ENCODE data around the gene SBF2.

SBF2 gene

DNA sequence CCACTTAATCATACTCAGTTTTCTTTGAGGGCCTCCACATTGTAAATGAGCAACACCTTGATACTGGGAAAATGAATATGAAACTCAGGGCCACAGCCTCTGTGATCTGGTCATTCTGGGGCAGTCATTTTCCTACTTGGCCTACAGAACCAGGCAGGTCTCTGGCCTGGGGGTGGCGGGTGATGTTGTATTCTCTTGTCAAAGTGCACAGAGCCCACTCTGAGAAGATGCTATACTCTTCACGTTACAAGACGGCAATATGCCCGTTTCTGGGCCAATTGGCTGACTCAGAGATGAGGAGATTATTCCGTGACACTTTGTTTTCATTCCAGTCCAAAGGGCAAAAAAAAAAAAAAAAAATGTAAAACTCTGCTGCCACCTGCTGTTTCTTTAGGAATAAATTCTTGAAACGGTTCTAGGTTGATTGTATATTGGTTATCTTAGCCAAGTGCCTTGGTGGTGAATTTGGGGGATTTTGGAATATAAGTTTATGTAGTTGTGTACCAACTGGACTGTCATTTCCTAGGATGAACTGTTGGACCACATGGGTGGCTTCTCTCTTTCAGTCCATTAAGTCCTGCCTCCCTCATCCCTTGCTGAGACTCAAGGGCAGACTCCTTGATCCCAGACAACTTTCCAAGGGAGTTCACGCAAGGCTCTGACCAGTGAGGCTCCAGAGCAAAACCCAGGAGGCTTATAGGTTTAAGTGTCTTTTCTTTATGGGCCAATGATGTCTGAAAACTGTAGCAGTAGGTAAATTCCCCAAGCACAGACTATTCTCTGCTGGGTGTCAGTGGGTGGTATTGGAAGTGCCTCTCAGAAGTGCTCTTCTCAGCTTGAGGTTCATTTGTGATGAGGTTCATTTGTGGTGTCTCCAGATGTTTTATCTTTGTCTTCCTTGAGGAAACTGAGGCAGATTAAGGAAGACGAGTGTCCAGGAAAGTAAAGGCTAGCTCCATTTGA is 29.1 kb upstream of the SBF2 start:
- Histone ChIP-seq H3K9me3 (replicated peaks in 1 of 2; ENCODE audit: control insufficient read depth in 2 of 2, insufficient read depth in 1 of 2, low read depth in 1 of 2, low read length in 2 of 2) (no peaks in the 10 kb centered on the region), H3K4me2 (ENCODE audit: insufficient read depth, low read length, poor library complexity, severe bottlenecking) (no peak overlapping the region), H3K36me3 (replicated peaks in 1 of 2; ENCODE audit: control insufficient read depth in 2 of 2, insufficient read depth in 2 of 2, low read length in 2 of 2) (no peaks in the 10 kb centered on the region), H3K23ac (ENCODE audit: low read depth, low read length, poor library complexity) (no peak overlapping the region), H4K8ac (ENCODE audit: low read depth, low read length) (no peak overlapping the region), H3K14ac (ENCODE audit: low read length) (no peak overlapping the region), H2BK15ac (ENCODE audit: low read length) (no peak overlapping the region), H3K9ac (ENCODE audit: low read depth, low read length, poor library complexity) (no peak overlapping the region), H3K18ac (ENCODE audit: low read length) (no peak overlapping the region), H2AFZ (ENCODE audit: low read length) (peak overlapping the region; percentile 79), H2AK5ac (ENCODE audit: low read depth, low read length) (no peak overlapping the region), H4K91ac (ENCODE audit: low read depth, low read length, poor library complexity) (no peak overlapping the region), H3K79me1 (ENCODE audit: low read depth, low read length) (no peaks in the 10 kb centered on the region), H2BK5ac (ENCODE audit: low read length) (no peak overlapping the region), H3K4ac (ENCODE audit: low read length) (no peak overlapping the region), H3K4me1 (ENCODE audit: control insufficient read depth in 2 of 2, insufficient read depth in 1 of 2, low read depth in 1 of 2, low read length in 2 of 2) (peaks cover 8 to 16% of the 10 kb centered on the region in 2 donors), H3K27me3 (ENCODE audit: control insufficient read depth in 3 of 3, insufficient read depth in 3 of 3, low read depth in 1 of 3, low read length in 3 of 3) (no peaks in the 10 kb centered on the region), H2BK12ac (ENCODE audit: low read length) (no peak overlapping the region), H3K27ac (replicated peaks; ENCODE audit: low read length) (no peak overlapping the region), H3K4me3 (ENCODE audit: low read length in 2 of 2) (no peak overlapping the region), H2BK120ac (ENCODE audit: low read depth, low read length) (no peak overlapping the region)
- WGBS, 2 donors (ENCODE audit: extremely low coverage in 2 of 2, insufficient read length in 2 of 2, insufficient replicate concordance in 1 of 2), result no CpG with 5 or more reads among the region's 8 CpGs
- DNase-seq (ENCODE audit: low spot score), result no peak

GRCh38 chr11:10322401-10322800 is 28.4 kb upstream of the SBF2 start:
- DNase-seq (ENCODE audit: low spot score), result no peak
- no peak overlapping the region for H3K14ac ChIP-seq (ENCODE audit: low read length)
- H3K27ac ChIP-seq (replicated peaks; ENCODE audit: low read length), result no peak overlapping the region
- no peak overlapping the region for H2BK12ac ChIP-seq (ENCODE audit: low read length)
- no peaks in the 10 kb centered on the region for H3K36me3 ChIP-seq (replicated peaks in 1 of 2; ENCODE audit: control insufficient read depth in 2 of 2, insufficient read depth in 2 of 2, low read length in 2 of 2)
- no peak overlapping the region for H4K91ac ChIP-seq (ENCODE audit: low read depth, low read length, poor library complexity)
- H3K9ac ChIP-seq (ENCODE audit: low read depth, low read length, poor library complexity), result no peak overlapping the region
- no peak overlapping the region for H3K4ac ChIP-seq (ENCODE audit: low read length)
- H4K8ac ChIP-seq (ENCODE audit: low read depth, low read length), result no peak overlapping the region
- peak overlapping the region; percentile 79 for H2AFZ ChIP-seq (ENCODE audit: low read length)
- H2BK120ac ChIP-seq (ENCODE audit: low read depth, low read length), result no peak overlapping the region
- WGBS, 2 donors (ENCODE audit: extremely low coverage in 2 of 2, insufficient read length in 2 of 2, insufficient replicate concordance in 1 of 2), result no CpG with 5 or more reads among the region's 2 CpGs
- no peak overlapping the region for H3K4me2 ChIP-seq (ENCODE audit: insufficient read depth, low read length, poor library complexity, severe bottlenecking)
- H3K9me3 ChIP-seq (replicated peaks in 1 of 2; ENCODE audit: control insufficient read depth in 2 of 2, insufficient read depth in 1 of 2, low read depth in 1 of 2, low read length in 2 of 2), result no peaks in the 10 kb centered on the region
- H3K4me3 ChIP-seq (ENCODE audit: low read length in 2 of 2), result no peak overlapping the region
- no peak overlapping the region for H2AK5ac ChIP-seq (ENCODE audit: low read depth, low read length)
- peaks cover 13 to 23% of the 10 kb centered on the region in 2 donors for H3K4me1 ChIP-seq (ENCODE audit: control insufficient read depth in 2 of 2, insufficient read depth in 1 of 2, low read depth in 1 of 2, low read length in 2 of 2)
- H2BK15ac ChIP-seq (ENCODE audit: low read length), result no peak overlapping the region
- H3K27me3 ChIP-seq (ENCODE audit: control insufficient read depth in 3 of 3, insufficient read depth in 3 of 3, low read depth in 1 of 3, low read length in 3 of 3), result no peaks in the 10 kb centered on the region
- H3K18ac ChIP-seq (ENCODE audit: low read length), result no peak overlapping the region
- no peak overlapping the region for H3K23ac ChIP-seq (ENCODE audit: low read depth, low read length, poor library complexity)
- no peaks in the 10 kb centered on the region for H3K79me1 ChIP-seq (ENCODE audit: low read depth, low read length)
- H2BK5ac ChIP-seq (ENCODE audit: low read length), result no peak overlapping the region

GRCh38 chr11:10320736-10321465 is 26.9 kb upstream of the SBF2 start:
- Histone ChIP-seq H3K9me3 (replicated peaks in 1 of 2; ENCODE audit: control insufficient read depth in 2 of 2, insufficient read depth in 1 of 2, low read depth in 1 of 2, low read length in 2 of 2) (no peaks in the 10 kb centered on the region), H3K4ac (ENCODE audit: low read length) (no peak overlapping the region), H2AK5ac (ENCODE audit: low read depth, low read length) (no peak overlapping the region), H3K4me2 (ENCODE audit: insufficient read depth, low read length, poor library complexity, severe bottlenecking) (no peak overlapping the region), H2BK5ac (ENCODE audit: low read length) (no peak overlapping the region), H3K9ac (ENCODE audit: low read depth, low read length, poor library complexity) (no peak overlapping the region), H3K23ac (ENCODE audit: low read depth, low read length, poor library complexity) (no peak overlapping the region), H2BK120ac (ENCODE audit: low read depth, low read length) (no peak overlapping the region), H3K36me3 (replicated peaks in 1 of 2; ENCODE audit: control insufficient read depth in 2 of 2, insufficient read depth in 2 of 2, low read length in 2 of 2) (no peaks in the 10 kb centered on the region), H3K27me3 (ENCODE audit: control insufficient read depth in 3 of 3, insufficient read depth in 3 of 3, low read depth in 1 of 3, low read length in 3 of 3) (no peaks in the 10 kb centered on the region), H3K27ac (replicated peaks; ENCODE audit: low read length) (no peak overlapping the region), H2BK12ac (ENCODE audit: low read length) (no peak overlapping the region), H4K8ac (ENCODE audit: low read depth, low read length) (no peak overlapping the region), H2BK15ac (ENCODE audit: low read length) (no peak overlapping the region), H3K4me1 (ENCODE audit: control insufficient read depth in 2 of 2, insufficient read depth in 1 of 2, low read depth in 1 of 2, low read length in 2 of 2) (peaks cover 16 to 31% of the 10 kb centered on the region in 2 donors), H3K18ac (ENCODE audit: low read length) (no peak overlapping the region), H3K14ac (ENCODE audit: low read length) (no peak overlapping the region), H3K4me3 (ENCODE audit: low read length in 2 of 2) (no peak overlapping the region), H4K91ac (ENCODE audit: low read depth, low read length, poor library complexity) (no peak overlapping the region), H2AFZ (ENCODE audit: low read length) (no peak overlapping the region), H3K79me1 (ENCODE audit: low read depth, low read length) (no peaks in the 10 kb centered on the region)
- no peak for DNase-seq (ENCODE audit: low spot score)
- WGBS, 2 donors (ENCODE audit: extremely low coverage in 2 of 2, insufficient read length in 2 of 2, insufficient replicate concordance in 1 of 2), result no CpG with 5 or more reads among the region's 4 CpGs
